Spleen (tissue), 7 donors: ENCODE results near the gene TBX2.

Experiments
- CTCF ChIP-seq, 11 experiments: fragments of 200-600 bp in 7 of 11; fragments of 450-650 bp in 4 of 11; sonication (generic) in 4 of 11; IDR thresholded peaks in 8 of 11; conservative IDR thresholded peaks in 3 of 11; 1 replicate in 7 of 11; 2 replicates in 4 of 11; pipeline versions ENCODE4 v1.4.0 to v1.8.0; 2016 to 2021; ENCODE audit warnings: antibody characterized with exemption in 11 of 11, inconsistent platforms in 4 of 11, mild to moderate bottlenecking in 1 of 11
- POLR2AphosphoS5 ChIP-seq, 3 donors: sonication (generic); formaldehyde crosslinking; IDR thresholded peaks; one replicate each; pipeline ENCODE4 v1.5.1; 2017; ENCODE audit warnings: antibody characterized with exemption in 3 of 3
- donor health status: DM: no; HTN: no; CAD: no; lungs with moderate emphysema.
- donor health status: DM: no; HTN: no; CAD: no.
- donor health status: DM: no; HTN: no; CAD: no.

GRCh38 chr17:61353615-61354014, 46.0 kb upstream of the TBX2 start:
- TF ChIP-seq POLR2AphosphoS5 (IDR thresholded peaks at IDR 0.05): no peak
- no peak for TF ChIP-seq CTCF (IDR thresholded peaks at IDR 0.05 in 8 of 11, conservative IDR thresholded peaks at IDR 0.05 in 3 of 11)
